CD4-positive, alpha-beta T cell treated with Interferon alpha-2 for 1 hour (primary cell): ENCODE data around the gene RAET1E.
"Not testable (repeated sequence)": the region's sequence is repeated elsewhere in the genome, so short reads cannot be mapped to it uniquely, and the experiment has no call there.

ENCODE experiments used
- DNase-seq, 2 donors: peaks; one replicate each; pipeline ENCODE4 v3.0.0-alpha.2; 2020 to 2022

The RAET1E gene

GRCh38 chr6:149897855-149898744 lies at the start of gene RAET1E:
Gene RAET1E (minus strand): TSS chr6:149898113. CDS start chr6:149890901, 7,212 bp downstream.
- DNase-seq: no peak

GRCh38 chr6:149947533-149947932 lies 49.6 kb upstream of the RAET1E start:
- DNase-seq: not testable (repeated sequence)

GRCh38 chr6:149946631-149947030 lies 48.7 kb upstream of the RAET1E start:
- not testable (repeated sequence) for DNase-seq

- not testable (repeated sequence) for DNase-seq
These were observed 47.4 kb upstream of the RAET1E start for GRCh38 chr6:149945276-149945675.

- not testable (repeated sequence) for DNase-seq
These were observed 45.4 kb upstream of the RAET1E start for GRCh38 chr6:149943321-149943720.

GRCh38 chr6:149942461-149942829 lies 44.5 kb upstream of the RAET1E start:
- DNase-seq: no peak

GRCh38 chr6:149941583-149942460 lies 43.9 kb upstream of the RAET1E start, which contains the start of gene ULBP2:
Gene ULBP2 (plus strand): TSS chr6:149942014. CDS start chr6:149942073, 59 bp downstream.
- peak; percentile 93 to 95 for DNase-seq

GRCh38 chr6:149940672-149940982 lies 42.7 kb upstream of the RAET1E start:
- DNase-seq: no peak

- DNase-seq: no peak
These were observed 42.2 kb upstream of the RAET1E start for GRCh38 chr6:149939909-149940671.

GRCh38 chr6:149939356-149939648 lies 41.4 kb upstream of the RAET1E start:
- DNase-seq: no peak

- peak; percentile 65 to 79 for DNase-seq
These were observed 40.9 kb upstream of the RAET1E start for GRCh38 chr6:149938571-149939355.

- DNase-seq: not testable (repeated sequence)
These were observed 40.2 kb upstream of the RAET1E start for GRCh38 chr6:149938013-149938570.

- no peak for DNase-seq
These were observed 38.8 kb upstream of the RAET1E start for GRCh38 chr6:149936743-149937142.

GRCh38 chr6:149935668-149936067 lies 37.8 kb upstream of the RAET1E start:
- DNase-seq: no peak

- DNase-seq: no peak
These were observed 37.3 kb upstream of the RAET1E start for GRCh38 chr6:149935246-149935645.

GRCh38 chr6:149934249-149935156 lies 36.6 kb upstream of the RAET1E start:
- DNase-seq: peak; percentile 74 to 84

- DNase-seq: no peak
These were observed 35.5 kb upstream of the RAET1E start for GRCh38 chr6:149933461-149933860.

- no peak for DNase-seq
These were observed 35.1 kb upstream of the RAET1E start for GRCh38 chr6:149933036-149933435.

- no peak for DNase-seq
These were observed 33.6 kb upstream of the RAET1E start for GRCh38 chr6:149931501-149931900.

- no peak for DNase-seq
These were observed 31.5 kb upstream of the RAET1E start for GRCh38 chr6:149929422-149929821.

GRCh38 chr6:149927025-149927424 lies 29.1 kb upstream of the RAET1E start:
- not testable (repeated sequence) for DNase-seq
